Measurements from ENCODE around the gene BMPR1A.

GRCh38 chr10:86775870-86776180 lies 19.4 kb downstream of the BMPR1A start:
- TF ChIP-seq FOXA1 (IDR thresholded peaks at IDR 0.05) (no peak), BHLHE40 (IDR thresholded peaks at IDR 0.05; ENCODE audit: borderline replicate concordance) (no peak), ZNF384 (IDR thresholded peaks at IDR 0.05) (no peak), ELF4 (IDR thresholded peaks at IDR 0.05) (no peak), TARDBP (IDR thresholded peaks at IDR 0.05) (no peak), SP1 (IDR thresholded peaks at IDR 0.05) (no peak), ARNT (IDR thresholded peaks at IDR 0.05) (no peak), SUZ12 (IDR thresholded peaks at IDR 0.05) (no peak), HDGF (IDR thresholded peaks at IDR 0.05; ENCODE audit: borderline replicate concordance) (no peak), CTBP1 (IDR thresholded peaks at IDR 0.05; ENCODE audit: borderline replicate concordance) (no peak), L3MBTL2 (conservative IDR thresholded peaks at IDR 0.05) (no peak), FOXM1 (IDR thresholded peaks at IDR 0.05; ENCODE audit: borderline replicate concordance) (no peak), NFRKB (IDR thresholded peaks at IDR 0.05) (no peak), FOXK2 (IDR thresholded peaks at IDR 0.05) (no peak)
